HG02678 (cell line): Measurements from ENCODE around the gene TAS1R2.

Experiments
- ATAC-seq: cut with Tn5 transposase; IDR thresholded peaks from one replicate; pipeline ENCODE4 v1.9.1; 2021; ENCODE audit warnings: mild to moderate bottlenecking, moderate library complexity; ENCODE audit not compliant: unreplicated experiment

The TAS1R2 gene

GRCh38 chr1:18828224-18828623 is 31.2 kb downstream of the TAS1R2 start:
- no peak for ATAC-seq

- no peak for ATAC-seq
Observed at GRCh38 chr1:18823438-18823837, 36.0 kb downstream of the TAS1R2 start.

DNA sequence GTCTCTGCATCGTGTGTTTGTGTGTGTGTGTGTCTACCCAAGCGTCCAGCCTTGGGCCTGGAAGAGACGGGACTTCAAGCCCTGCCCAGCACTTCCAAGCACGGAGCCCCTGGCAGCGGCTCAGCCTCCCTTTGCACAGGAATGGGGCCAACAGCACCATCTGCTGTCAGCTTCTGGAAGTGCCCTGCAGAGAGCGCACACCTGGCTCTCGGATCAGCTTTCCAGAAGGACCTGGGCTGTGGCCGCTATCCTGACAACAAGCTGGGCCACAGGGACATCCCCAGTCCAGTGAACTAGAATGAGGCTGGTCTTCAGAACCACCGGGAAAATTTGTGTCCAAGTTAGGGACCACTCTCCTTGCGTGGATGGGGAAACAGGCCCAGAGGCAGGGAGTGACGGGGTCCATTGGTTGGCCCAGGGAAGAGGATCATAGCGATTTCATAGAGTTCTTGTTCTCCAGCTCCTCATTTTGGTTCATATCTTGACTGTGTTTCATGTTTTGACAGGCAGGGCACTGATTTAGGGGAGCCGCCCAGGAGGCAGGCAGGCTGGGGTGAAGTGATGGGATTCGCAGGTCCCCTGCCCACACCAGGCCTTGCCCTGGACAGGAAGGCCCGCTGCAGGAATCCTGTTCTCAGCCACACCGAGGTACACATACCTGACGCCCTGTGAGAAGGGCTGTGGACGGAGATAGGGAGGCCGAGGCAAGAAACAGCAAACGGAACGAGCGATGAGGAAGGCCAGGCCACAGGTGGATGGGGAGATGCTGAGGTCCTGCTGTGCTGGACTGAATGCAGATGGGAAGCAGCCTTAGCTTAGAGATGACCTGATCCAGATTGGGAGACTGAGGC is 38.4 kb downstream of the TAS1R2 start:
- ATAC-seq, result no peak

GRCh38 chr1:18819986-18820790 is 39.3 kb downstream of the TAS1R2 start:
- ATAC-seq, result no peak

- ATAC-seq, result no peak
Observed at GRCh38 chr1:18819203-18819602, 40.3 kb downstream of the TAS1R2 start.

DNA sequence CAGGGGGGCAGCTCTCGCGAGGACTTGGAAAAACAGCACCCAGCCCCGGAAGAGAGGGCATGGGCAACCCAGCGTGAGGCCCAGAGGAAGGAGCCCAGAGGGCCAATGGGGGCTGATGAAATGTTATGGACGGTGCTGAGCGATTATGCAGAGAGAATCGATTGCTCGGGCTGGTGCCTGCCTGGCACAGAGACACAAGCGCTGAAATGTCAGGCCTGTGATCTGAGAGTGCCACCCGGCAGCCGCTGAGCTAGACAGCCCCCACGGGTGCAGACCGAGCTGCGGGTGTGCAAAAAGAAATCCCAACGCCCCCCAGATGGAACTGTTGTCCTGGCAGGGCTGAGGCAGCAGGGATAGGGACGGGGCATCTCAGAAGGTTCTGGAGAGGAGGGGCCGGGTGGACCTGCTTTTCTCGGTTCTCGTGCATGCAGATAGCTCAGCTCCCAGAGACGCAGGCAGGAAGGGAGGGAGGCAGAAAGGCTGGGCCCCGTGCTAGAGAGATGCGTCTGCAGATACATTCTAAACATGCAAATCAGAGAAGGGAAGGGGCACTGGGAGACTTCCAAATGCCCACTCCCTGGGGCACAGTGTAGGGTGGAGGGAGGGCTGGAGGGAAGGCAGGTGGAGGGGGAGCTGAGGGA is 41.5 kb downstream of the TAS1R2 start:
- no peak for ATAC-seq

DNA sequence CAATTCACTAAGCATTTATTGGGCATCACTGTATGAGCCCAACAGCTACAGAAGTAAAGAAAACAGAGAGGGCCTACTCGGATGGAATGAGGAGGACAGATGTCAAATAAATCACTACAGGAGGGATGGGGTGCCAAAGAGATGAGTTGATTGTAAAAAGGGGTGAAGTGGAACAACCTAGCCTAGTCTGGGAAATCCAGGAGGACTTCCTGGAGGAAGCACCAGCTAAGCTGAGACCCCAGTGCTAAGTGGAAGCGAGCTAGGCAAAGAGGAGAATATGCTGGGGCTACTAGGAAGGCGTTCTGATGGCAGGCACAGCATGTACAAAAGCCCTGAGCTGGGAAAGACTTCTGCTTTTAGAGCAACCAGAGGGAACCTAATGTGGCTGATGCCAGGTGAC is 42.1 kb downstream of the TAS1R2 start:
- ATAC-seq, result no peak

- ATAC-seq, result no peak
Observed at GRCh38 chr1:18816808-18817207, 42.7 kb downstream of the TAS1R2 start.

- no peak for ATAC-seq
Observed at GRCh38 chr1:18814874-18815531, 44.5 kb downstream of the TAS1R2 start.

DNA sequence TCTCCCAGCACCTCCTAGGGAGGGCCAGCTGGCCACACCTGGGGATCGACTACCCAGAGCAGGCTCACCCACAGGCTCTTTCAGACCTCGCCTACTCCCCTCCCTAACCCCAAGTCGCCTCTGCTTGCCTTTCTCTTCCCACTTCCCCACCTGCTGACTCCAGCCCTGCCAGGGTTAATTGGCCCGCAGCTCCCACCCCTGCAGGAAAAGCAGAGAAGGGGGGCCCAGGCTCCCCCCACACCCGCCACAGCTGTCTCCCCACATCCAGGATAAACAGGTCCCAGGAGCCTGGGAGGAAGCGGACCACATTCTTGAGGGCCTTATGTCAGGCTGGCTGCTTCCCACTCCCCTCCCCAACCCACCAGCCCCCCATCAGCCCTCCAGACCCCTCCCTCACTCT is 45.0 kb downstream of the TAS1R2 start:
- no peak for ATAC-seq

- no peak for ATAC-seq
Observed at GRCh38 chr1:18812453-18812939, 47.0 kb downstream of the TAS1R2 start.

- ATAC-seq, result no peak
Observed at GRCh38 chr1:18811733-18812452, 47.6 kb downstream of the TAS1R2 start.

DNA sequence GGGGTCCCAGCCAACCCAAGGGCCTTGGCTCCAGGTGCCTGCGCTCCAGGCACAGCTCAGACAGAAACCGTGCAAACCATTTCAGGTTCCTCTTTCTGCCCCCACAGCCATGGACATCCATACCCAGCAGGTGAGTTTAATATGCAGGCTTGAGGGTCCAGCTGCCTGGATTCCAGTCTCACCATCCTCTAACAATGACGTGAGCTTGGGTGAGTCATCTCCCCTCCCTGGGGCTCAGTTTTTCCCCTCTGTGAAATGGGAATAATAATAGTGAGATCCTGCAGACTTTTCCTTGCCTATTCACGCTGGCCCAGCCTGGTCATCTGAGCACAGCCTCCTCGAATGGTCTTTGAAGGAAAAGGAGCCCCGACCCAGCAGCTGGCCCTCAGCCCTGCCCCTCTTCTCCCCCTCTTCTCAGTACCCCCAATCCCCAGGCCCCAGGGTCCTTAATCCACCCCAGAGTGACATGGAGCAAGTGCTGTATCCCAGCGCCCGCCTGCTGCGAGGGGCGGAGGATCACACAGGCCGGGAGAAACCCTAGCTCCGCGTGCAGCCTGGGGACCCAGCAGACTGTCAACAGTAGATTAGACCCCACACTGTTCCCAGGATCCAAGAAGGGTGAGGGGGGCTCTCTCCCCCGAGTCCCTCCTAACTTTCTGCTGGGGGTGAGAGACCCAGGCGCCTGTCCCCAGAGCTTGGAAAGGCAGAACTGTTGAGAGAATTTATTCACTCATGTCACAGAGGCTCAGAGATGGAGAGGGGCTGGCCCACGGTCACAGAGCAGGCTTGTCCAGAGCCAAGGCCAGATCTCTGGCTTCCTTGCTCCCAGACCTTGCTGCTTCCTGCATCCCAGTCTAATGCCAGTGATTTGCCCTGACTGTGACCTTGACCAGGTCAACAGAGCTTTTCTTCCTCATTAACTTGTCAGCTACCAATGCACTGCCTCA is 49.2 kb downstream of the TAS1R2 start:
- no peak for ATAC-seq

GRCh38 chr1:18808550-18808949 is 50.9 kb downstream of the TAS1R2 start:
- no peak for ATAC-seq

- no peak for ATAC-seq
Observed at GRCh38 chr1:18807334-18808063, 52.0 kb downstream of the TAS1R2 start.

DNA sequence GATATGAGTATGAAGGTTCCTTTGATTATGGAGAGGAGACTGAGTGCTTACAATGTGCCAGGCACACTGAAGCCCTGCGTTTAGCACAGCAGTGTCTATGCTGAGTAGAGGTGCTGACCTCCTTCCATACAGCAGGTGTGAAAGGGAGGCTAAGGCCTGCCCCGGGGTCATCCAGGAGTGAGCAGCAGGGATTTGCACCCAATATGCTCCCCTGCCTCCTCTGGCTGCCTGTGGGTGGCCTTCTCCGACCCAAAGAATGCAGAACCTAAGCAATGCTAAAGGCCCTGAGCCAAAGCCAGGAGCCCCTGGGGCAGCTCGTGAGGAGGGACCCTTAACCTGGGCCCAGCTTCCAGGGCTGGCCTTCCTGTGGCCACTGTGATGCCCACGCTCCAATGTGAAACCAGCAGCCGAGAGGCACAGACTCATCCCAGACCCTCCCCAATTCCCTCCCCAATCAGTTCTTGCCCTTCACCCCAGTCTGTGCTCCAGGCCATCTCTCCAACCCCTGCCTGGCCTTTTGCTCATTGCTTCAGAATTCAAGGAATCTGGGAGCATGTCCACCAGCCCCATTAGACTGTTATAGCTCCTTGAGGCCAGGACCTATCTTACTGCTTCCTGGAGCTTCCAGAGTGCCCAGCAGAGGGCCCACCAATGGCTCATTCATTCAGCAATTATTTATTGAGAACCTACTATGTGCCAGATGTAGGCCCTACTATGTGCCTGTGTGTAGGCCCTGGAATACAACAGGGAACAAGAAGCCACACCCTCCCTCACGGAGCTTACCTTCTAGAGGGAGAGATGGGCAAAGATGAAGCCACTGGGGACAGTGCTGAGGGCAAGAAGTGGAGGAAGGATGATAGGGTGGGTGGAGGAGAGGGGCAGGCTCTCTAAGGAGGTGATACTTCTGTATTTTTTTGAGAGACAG is 53.3 kb downstream of the TAS1R2 start:
- ATAC-seq, result no peak

GRCh38 chr1:18805150-18805879 is 54.1 kb downstream of the TAS1R2 start:
- ATAC-seq, result no peak
